GM18526 (cell line): ENCODE measurements around the gene CD300A.
A peak's percentile ranks its signal among the peaks of the same experiment; 100 is the strongest.

Source experiments
- POLR2A ChIP-seq: IDR thresholded peaks from 3 replicates; pipeline ENCODE4 v1.6.1; 2011; ENCODE audit not compliant: insufficient read length; ENCODE audit errors: extremely low read depth

CD300A gene

GRCh38 chr17:74460996-74461395 is 5.4 kb upstream of the CD300A start:
- no peak for TF ChIP-seq POLR2A

GRCh38 chr17:74461611-74462010 is 4.8 kb upstream of the CD300A start:
- no peak for TF ChIP-seq POLR2A

- TF ChIP-seq POLR2A = no peak
Observed at GRCh38 chr17:74464730-74465377, 1.6 kb upstream of the CD300A start.

GRCh38 chr17:74465378-74466110 is 890 bp upstream of the CD300A start:
- no peak for TF ChIP-seq POLR2A

GRCh38 chr17:74466828-74467184 is 372 bp downstream of the CD300A start:
- TF ChIP-seq POLR2A = no peak

- peak; percentile 40 for TF ChIP-seq POLR2A
Observed at GRCh38 chr17:74467221-74467951, 952 bp downstream of the CD300A start.

- TF ChIP-seq POLR2A = no peak
Observed at GRCh38 chr17:74471341-74471740, 4.9 kb downstream of the CD300A start.

- TF ChIP-seq POLR2A = no peak
Observed at GRCh38 chr17:74472890-74473289, 6.5 kb downstream of the CD300A start.

- no peak for TF ChIP-seq POLR2A
Observed at GRCh38 chr17:74473294-74473693, 6.9 kb downstream of the CD300A start.

- no peak for TF ChIP-seq POLR2A
Observed at GRCh38 chr17:74474043-74474792, 7.8 kb downstream of the CD300A start.

- no peak for TF ChIP-seq POLR2A
Observed at GRCh38 chr17:74475189-74475588, 8.8 kb downstream of the CD300A start.

- TF ChIP-seq POLR2A = no peak
Observed at GRCh38 chr17:74477411-74477810, 11.0 kb downstream of the CD300A start.

GRCh38 chr17:74478420-74479100 is 12.1 kb downstream of the CD300A start:
- TF ChIP-seq POLR2A = no peak

- TF ChIP-seq POLR2A = no peak
Observed at GRCh38 chr17:74480290-74480689, 13.9 kb downstream of the CD300A start.

- no peak for TF ChIP-seq POLR2A
Observed at GRCh38 chr17:74481621-74482020, 15.2 kb downstream of the CD300A start.
